Endodermal cell (in vitro differentiated cells): ENCODE results near the gene GNB1L. TPM values are rescaled to one million over a fixed set of nuclear protein-coding genes. Genes with fewer than 3 reads are reported as not detected.

Experiments
- DNase-seq: peaks from one replicate; pipeline ENCODE4 v3.0.0-alpha.2; 2017
- H3K27ac ChIP-seq: 2 replicates; pipeline ENCODE4 v1.5.1; 2013; ENCODE audit warnings: mild to moderate bottlenecking, low read depth, low read length, moderate library complexity
- H3K27me3 ChIP-seq: 2 replicates; pipeline ENCODE4 v1.6.1; 2013; ENCODE audit warnings: mild to moderate bottlenecking, low read length, moderate library complexity; ENCODE audit not compliant: insufficient read depth, control insufficient read depth, poor library complexity, severe bottlenecking
- H3K36me3 ChIP-seq: 2 replicates; pipeline ENCODE4 v1.7.0; 2013; ENCODE audit warnings: mild to moderate bottlenecking, low read length, moderate library complexity; ENCODE audit not compliant: control insufficient read depth, insufficient read depth
- H3K4me1 ChIP-seq: one replicate; pipeline ENCODE4 v1.7.0; 2013; ENCODE audit warnings: low read length; ENCODE audit not compliant: control insufficient read depth, insufficient read depth
- H3K4me3 ChIP-seq: 2 replicates; pipeline ENCODE4 v1.5.1; 2013; ENCODE audit warnings: mild to moderate bottlenecking, low read length, moderate library complexity
- H3K9ac ChIP-seq: 2 replicates; pipeline ENCODE4 v1.6.1; 2013; ENCODE audit warnings: mild to moderate bottlenecking, low read length, moderate library complexity; ENCODE audit not compliant: poor library complexity, severe bottlenecking; ENCODE audit errors: extremely low read depth
- H3K9me3 ChIP-seq: 2 replicates; pipeline ENCODE4 v1.6.1; 2013; ENCODE audit warnings: mild to moderate bottlenecking, low read length, moderate library complexity; ENCODE audit not compliant: control insufficient read depth
- H3K27ac Mint-ChIP-seq: 2 replicates; pipeline ENCODE4 v1.8.0; 2020; ENCODE audit warnings: mixed read lengths
- H3K27me3 Mint-ChIP-seq: 2 replicates; pipeline ENCODE4 v1.8.0; 2021; ENCODE audit warnings: mild to moderate bottlenecking, mixed read lengths; ENCODE audit not compliant: insufficient read depth
- H3K36me3 Mint-ChIP-seq: 2 replicates; pipeline ENCODE4 v1.8.0; 2020; ENCODE audit warnings: low read depth, mixed read lengths
- H3K4me1 Mint-ChIP-seq: 2 replicates; pipeline ENCODE4 v1.8.0; 2020; ENCODE audit warnings: mixed read lengths
- H3K4me3 Mint-ChIP-seq: 2 replicates; pipeline ENCODE4 v1.8.0; 2020; ENCODE audit warnings: mild to moderate bottlenecking, moderate library complexity, mixed read lengths
- H3K9me3 Mint-ChIP-seq: 2 replicates; pipeline ENCODE4 v1.8.0; 2020; ENCODE audit warnings: mild to moderate bottlenecking, mixed read lengths
- WGBS, 2 experiments: methylation state at CpG; one replicate each; pipeline versions ENCODE4 v1.1.5 to v1.1.7; 2013; ENCODE audit warnings: missing lambda C conversion rate in 2 of 2, mixed read lengths in 1 of 2; ENCODE audit not compliant: insufficient coverage in 1 of 2, insufficient read length in 1 of 2; 5-methylcytosine and 5-hydroxymethylcytosine counted together
- total RNA-seq, 2 donors: library from RNA; stranded (reverse); fragmentation: NEBNext Ultra II Directional in 1 of 2; extraction: Animal tissue kit (Norgen Biotek cat#: 25700) in 1 of 2; gene quantifications; 2 replicates in 1 of 2; 3 replicates in 1 of 2; pipeline ENCODE4 v1.2.1, GENCODE V29; 2021
- TF ChIP-seq, protein P1 (sequence below): fragments of 200-600 bp; sonication (generic); conservative IDR thresholded peaks from 2 replicates; pipeline ENCODE4 v1.5.0; 2021; ENCODE audit warnings: antibody characterized with exemption, mild to moderate bottlenecking

The GNB1L gene
- total RNA-seq, 2 donors from 2014 or later: 9.5 to 12.2 TPM

DNA sequence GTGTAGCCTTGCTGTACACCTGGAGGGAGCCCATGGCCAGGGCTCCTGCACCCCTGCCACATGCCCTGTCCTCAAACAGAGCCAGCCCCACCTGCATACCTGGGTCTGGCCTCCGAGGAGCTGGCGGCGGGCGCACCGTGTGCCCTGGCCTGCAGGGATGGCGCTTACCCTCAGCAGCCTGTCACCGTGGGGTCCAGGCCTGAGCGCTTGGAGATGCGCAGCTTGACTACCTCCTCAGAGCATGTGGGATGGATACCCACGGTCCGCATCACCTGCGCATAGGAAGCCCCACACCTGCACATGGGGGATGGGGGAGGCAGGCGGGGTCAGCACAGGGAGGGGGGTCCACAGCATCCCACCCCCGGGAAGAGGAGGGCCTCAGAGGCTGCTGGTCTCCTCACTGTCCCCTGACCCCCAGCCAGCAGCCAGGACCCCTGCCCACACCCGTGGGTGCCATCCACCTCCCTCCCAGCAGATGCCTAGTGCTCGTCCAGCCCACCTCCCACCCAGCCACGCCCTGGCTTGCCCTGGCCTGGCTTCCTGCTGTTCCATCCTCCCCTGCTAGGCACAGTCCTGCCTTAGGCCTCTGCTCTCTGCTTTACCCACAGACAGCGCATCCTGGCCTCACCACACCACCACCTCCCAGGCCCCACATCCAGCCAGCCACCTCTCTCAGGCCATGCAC, 22.4 kb upstream of the GNB1L start:
- no peaks in the 10 kb centered on the region for H3K9me3 Mint-ChIP-seq
- 90 to 92% methylated on average over 9 to 18 of the region's 18 CpGs for WGBS, 2 experiments
- peak; percentile 44 for DNase-seq

DNA sequence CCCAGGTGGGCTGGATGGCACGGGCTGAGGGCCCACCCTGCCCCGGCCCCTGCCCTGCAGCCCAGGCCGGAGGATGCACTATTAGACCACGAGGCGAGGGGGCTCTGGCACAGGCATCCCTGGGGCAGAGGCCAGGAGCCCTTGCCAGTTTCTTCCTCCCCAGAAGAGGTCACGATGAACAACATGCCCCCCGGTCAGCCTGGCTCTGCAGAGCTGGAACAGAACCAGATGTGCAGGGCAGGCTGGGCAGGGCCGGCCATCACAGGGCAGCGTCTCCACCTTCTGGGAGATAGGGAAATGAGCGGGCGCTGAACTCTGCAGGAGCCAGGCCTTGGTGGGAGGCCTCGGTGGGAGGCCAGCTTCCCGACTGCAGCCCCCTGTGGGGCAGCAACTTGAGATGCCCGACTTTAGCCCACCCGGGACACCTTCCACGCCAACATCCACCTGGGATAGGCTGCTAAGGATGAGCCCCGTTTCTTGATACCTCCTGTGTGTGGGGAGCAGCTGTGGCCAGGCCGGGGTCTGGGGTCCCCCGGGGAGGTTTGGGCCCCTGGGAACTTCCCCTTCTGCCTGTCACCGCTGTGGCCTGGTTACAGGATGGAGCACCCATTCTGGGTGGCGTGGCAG, 21.8 kb upstream of the GNB1L start:
- Histone ChIP-seq H3K9me3 (no peaks in the 10 kb centered on the region), H3K27ac (no peak overlapping the region), H3K4me1 (peaks cover 10% of the 10 kb centered on the region), H3K4me3 (no peak overlapping the region), H3K27me3 (no peaks in the 10 kb centered on the region), H3K36me3 (no peaks in the 10 kb centered on the region), H3K9ac (no peak overlapping the region)
- 93 to 94% methylated on average over 17 to 21 of the region's 21 CpGs for WGBS, 2 experiments
- Mint-ChIP-seq H3K4me3 (no peak overlapping the region), H3K27ac (no peak overlapping the region), H3K4me1 (peaks cover 13% of the 10 kb centered on the region), H3K9me3 (no peaks in the 10 kb centered on the region), H3K27me3 (peaks cover 7% of the 10 kb centered on the region), H3K36me3 (no peaks in the 10 kb centered on the region)
- TF ChIP-seq, protein P1, sequence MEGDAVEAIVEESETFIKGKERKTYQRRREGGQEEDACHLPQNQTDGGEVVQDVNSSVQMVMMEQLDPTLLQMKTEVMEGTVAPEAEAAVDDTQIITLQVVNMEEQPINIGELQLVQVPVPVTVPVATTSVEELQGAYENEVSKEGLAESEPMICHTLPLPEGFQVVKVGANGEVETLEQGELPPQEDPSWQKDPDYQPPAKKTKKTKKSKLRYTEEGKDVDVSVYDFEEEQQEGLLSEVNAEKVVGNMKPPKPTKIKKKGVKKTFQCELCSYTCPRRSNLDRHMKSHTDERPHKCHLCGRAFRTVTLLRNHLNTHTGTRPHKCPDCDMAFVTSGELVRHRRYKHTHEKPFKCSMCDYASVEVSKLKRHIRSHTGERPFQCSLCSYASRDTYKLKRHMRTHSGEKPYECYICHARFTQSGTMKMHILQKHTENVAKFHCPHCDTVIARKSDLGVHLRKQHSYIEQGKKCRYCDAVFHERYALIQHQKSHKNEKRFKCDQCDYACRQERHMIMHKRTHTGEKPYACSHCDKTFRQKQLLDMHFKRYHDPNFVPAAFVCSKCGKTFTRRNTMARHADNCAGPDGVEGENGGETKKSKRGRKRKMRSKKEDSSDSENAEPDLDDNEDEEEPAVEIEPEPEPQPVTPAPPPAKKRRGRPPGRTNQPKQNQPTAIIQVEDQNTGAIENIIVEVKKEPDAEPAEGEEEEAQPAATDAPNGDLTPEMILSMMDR: no peak
- peak; percentile 42 for DNase-seq

More for the DNA sequence above, 22.4 kb upstream of the GNB1L start:
- Histone ChIP-seq H3K27ac (no peak overlapping the region), H3K4me1 (peaks cover 10% of the 10 kb centered on the region), H3K27me3 (no peaks in the 10 kb centered on the region), H3K9ac (no peak overlapping the region), H3K4me3 (no peak overlapping the region), H3K36me3 (no peaks in the 10 kb centered on the region), H3K9me3 (no peaks in the 10 kb centered on the region)
- Mint-ChIP-seq H3K4me3 (no peak overlapping the region), H3K27ac (peak overlapping the region; percentile 79), H3K36me3 (no peaks in the 10 kb centered on the region), H3K27me3 (peaks cover 7% of the 10 kb centered on the region), H3K4me1 (peaks cover 18% of the 10 kb centered on the region)
- TF ChIP-seq, protein P1: no peak

DNA sequence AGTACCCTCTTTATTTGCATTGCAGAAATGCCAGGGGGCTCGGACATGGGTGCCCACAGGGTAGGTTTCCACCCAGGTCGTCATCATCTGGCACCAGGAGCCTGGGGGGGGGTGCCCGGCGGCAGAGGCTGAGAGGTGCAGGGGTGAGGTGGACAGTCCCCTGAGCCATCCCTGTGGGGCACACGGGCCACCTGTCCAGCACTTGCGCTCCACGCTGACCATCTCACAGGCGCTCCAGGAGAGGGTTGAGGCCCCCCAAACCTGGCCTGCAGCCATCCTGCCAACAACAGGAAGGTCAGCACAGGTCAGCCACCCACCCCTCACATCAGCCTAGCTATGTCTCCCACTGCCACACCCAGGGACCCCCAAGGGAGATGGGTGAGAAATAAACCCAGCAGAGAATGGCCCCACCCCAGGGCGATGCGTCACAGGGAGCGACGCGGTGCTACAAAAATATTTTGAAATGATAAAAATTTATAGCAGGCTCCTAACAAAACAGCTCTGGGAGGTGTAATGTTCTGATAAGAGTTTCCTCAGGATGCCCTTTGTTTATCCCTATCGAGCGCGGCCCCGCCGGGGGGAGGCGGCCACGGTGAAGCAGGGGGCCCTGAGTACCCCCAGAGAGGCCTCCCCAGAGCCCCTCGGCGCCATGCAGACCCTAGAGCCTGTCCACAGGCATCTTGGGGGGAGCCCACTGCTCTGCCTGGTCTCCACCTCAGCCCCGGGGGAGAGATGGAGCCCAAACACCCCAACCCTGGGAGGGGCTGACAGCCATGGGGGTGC, 21.0 kb upstream of the GNB1L start:
- H3K27ac Mint-ChIP-seq: no peak overlapping the region
- no peaks in the 10 kb centered on the region for H3K9me3 Mint-ChIP-seq
- no peak overlapping the region for H3K4me3 Mint-ChIP-seq
- TF ChIP-seq, protein P1: no peak
- peaks cover 7% of the 10 kb centered on the region for H3K4me1 ChIP-seq
- H3K9ac ChIP-seq: no peak overlapping the region
- 93 to 97% methylated on average over 21 to 23 of the region's 23 CpGs for WGBS, 2 experiments
- no peaks in the 10 kb centered on the region for H3K9me3 ChIP-seq
- peaks cover 4% of the 10 kb centered on the region for H3K27me3 Mint-ChIP-seq
- peak; percentile 37 for DNase-seq
- H3K36me3 ChIP-seq: no peaks in the 10 kb centered on the region
- no peaks in the 10 kb centered on the region for H3K27me3 ChIP-seq
- H3K4me1 Mint-ChIP-seq: peaks cover 6% of the 10 kb centered on the region
- H3K4me3 ChIP-seq: no peak overlapping the region
- no peak overlapping the region for H3K27ac ChIP-seq
- H3K36me3 Mint-ChIP-seq: no peaks in the 10 kb centered on the region
